CD4-positive, alpha-beta T cell treated with Interleukin-4 for 1 hour (primary cell): Measurements from ENCODE around the gene ELF4.

Experiments
- DNase-seq, 2 donors: peaks; one replicate each; pipeline ENCODE4 v3.0.0-alpha.2; 2020 to 2022

ELF4 gene

DNA sequence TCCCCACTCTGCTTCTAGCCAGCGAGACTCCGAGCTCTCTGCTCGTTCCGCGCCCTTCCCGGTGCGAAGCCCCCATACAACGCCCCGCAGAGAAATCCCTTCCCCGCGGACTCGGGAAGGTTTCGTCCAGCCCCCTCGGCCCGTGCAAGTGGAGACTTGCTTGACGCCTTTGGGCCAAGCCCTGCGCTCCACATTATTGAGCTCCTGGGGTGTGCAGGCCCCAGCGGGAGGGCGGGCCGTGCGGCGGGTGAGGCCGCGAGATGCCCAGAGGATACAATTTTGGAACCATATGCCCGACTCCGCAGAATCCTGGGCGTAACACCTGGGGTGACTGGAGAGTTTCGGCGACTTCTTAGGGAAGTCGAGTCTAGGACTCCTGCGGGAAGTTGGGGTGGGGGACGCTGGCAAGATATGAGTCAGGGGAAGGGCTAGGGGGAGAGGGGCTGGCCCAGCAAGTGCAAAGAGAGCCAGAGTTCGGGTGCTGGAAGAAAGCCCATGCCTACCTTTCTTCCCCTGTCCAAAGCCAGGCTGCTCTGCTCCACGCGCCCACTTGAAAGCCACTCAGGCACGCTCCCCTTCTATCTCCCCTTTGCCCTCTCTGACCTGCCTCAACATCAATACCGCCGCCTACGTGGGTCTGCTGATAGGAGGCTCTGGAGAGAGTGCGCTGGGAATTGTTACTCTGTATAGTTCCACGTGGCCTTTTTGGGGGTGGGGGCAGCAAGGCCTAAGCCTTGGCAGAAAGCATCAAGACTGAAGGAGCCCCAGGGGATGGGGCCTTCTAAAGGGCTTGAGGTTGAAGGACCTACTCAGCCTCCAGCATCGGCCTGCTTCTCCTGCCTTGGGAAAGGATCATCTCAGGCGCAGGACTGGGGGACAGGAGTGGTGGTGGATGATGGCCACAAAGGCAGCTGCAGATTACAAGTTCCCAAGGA lies 1.2 kb upstream of the ELF4 start:
- DNase-seq: no peak

DNA sequence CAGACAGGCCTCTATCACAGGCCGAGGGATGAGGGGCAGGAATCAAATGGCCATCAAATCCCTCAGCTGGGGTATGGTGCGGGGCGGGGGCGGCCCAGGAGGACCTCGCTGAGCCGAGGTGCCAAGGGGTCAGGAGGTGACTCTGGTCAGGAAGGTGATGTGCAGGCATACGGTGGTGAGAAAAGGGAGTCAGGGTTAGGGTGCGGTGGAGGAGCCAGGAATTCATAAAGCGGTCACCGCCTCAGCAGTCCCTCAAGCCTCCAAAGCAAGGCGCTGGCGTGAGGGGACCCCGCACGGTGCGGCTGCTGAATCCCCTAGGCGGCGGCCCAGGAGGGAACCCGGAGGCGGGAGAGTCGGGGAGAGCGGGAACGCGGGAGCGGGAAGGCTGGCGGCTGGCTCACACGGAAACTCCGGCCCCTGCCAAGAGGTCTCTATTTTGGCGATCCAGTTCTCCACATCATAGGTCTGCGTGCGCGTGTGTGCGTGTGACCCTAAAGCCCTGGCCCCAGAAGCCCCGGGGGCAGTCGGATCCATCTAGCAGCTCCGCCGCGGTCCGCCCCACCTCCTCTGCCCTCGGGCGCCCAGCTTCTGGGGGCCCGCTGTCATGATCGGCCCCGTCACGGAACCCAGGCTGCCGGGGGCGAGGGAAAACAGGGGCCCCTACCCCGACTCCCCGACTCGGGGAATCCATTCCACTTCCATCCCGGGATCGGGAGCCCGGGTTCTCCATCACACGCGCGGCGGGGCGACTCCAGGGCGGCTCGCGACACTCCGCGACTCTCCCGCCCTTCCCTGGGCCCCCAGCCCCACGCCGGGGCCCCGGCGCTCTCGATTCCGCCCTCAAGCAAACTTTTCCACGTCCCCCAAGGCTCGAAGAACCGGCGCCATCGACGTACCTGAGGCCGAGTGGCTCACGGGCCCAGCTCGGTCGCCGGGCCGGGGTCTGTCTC lies 593 bp downstream of the ELF4 start:
- DNase-seq: no peak

DNA sequence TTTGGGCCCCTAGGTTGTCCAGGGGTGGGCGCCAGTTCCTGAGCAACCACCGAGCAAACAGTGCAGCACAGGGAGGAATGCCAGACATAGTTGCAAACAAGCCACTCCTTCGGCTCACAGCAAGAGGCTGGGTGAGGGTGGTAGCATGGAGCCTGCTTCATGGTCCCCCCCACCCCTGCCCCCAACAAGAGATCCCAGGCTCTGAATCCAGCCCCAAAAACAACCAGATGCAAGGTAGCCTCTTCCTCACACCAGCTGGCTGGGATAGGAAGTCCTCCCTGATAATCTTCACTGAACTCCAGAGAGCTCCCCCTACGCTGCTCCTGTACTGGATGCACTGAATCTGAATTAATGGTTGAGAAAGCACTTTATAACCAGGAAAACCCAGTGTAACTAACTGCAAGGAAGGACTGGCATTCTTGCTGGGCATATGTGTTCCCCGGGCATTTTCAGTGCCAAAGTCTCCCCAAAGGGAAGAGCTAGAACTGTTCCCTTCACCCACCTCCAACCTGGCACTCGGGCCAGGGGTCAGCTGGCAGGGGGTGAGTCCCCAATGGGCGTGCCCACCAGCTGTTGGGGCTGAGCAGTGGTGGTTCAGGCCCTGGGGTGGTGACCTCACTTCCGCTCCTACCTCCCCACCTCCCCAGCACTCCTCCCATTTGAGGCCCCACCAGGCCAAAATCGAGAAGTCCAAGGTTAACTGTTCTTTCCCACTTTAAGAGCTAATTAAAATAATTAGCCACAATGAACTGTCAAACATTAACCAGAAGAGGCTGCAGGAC lies 1.5 kb downstream of the ELF4 start:
- DNase-seq: peak; percentile 46 to 67

DNA sequence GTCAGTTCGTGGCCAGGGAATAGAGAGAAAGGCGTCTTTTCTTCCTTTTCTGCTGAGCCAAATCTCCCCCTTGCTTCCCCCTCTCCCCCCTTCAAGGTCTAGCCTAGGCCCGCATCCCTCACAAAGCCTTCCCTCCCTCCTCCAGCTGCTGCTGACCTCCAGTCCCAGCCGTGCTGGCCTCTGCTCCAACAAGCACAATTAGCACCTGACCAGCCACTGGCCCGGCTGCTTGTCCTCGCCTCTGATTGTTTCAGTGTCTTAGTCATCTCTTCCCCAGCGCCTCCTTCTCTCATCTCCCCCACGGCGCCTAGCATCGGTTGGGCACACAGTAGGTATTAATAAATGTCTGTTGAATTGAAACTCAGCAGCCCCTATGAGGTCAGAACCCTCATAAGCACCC lies 4.2 kb downstream of the ELF4 start:
- DNase-seq: no peak

DNA sequence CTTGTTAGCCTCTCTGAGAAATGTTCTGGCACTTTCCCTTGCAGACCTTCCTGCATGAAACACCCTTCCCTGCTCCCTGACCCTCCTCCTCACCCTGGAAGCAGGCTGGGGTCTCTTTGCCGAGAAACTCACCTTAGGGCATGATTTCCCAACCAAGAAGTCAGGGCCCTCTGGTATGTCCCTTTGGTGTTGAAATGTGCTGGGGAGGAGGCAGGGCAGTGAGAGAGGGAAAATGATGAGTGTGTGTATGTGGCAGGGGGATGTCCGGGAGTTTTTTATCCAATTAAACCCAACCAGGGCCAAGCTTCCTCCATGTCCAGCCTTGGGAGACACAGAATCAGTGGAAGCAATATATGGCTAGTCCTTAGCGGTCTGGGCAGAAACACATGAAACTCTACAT lies 5.1 kb downstream of the ELF4 start:
- DNase-seq: no peak

DNA sequence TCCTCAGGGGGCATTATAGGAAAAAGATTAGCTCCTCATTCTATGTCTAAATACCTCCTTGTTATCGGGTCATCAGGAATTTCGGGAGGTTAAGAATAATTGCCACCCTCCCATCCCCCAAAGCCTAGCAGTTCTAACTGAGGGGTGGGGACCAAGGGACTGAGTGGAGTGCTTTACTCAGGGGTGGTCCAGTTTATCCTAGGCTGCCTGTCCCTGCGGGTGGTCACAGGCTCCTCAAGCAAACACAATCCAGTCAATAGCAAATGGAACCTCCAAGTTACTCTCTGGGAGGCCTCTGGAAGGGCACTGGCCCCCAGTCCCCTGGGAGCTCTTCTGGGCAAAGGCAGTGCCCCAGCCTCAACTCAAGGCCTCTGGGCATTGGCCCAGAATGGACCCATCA lies 6.7 kb downstream of the ELF4 start:
- DNase-seq: no peak

DNA sequence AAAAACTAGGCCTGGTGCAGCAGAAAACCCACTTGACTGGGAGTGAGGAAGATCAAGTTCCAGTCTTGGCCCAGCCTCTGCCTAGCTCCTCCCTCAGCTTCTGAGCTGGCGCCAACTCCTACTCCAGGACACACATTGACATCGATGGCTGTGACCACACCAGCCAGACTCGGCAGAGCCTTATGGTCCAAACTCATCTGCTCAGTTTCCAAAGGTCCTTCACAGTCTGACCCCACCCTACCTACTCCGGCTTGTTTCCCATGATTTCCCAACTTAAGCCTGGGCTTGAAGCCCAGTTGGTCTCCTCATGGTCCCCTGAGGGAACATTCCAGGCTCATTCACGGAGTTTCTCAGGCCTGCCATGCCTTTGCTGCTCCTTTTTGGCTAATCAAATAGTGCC lies 10.1 kb downstream of the ELF4 start:
- DNase-seq: no peak

DNA sequence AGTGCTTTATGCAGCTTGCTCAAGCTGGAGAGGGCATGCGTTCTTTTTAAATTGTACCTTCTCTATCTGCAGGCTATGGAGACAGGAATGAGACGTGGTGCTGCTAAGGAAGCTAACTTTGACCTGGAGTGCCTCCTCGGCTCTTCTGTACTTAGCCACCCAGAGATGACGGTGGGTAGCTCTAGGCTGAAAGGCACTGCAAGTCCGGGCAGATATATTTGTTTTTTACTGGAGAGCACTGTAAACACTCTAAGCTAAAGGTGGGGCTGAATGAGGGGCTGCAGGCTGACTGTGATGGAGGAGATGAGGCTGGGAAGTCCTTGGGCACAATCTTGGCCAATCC lies 12.1 kb downstream of the ELF4 start:
- no peak for DNase-seq

DNA sequence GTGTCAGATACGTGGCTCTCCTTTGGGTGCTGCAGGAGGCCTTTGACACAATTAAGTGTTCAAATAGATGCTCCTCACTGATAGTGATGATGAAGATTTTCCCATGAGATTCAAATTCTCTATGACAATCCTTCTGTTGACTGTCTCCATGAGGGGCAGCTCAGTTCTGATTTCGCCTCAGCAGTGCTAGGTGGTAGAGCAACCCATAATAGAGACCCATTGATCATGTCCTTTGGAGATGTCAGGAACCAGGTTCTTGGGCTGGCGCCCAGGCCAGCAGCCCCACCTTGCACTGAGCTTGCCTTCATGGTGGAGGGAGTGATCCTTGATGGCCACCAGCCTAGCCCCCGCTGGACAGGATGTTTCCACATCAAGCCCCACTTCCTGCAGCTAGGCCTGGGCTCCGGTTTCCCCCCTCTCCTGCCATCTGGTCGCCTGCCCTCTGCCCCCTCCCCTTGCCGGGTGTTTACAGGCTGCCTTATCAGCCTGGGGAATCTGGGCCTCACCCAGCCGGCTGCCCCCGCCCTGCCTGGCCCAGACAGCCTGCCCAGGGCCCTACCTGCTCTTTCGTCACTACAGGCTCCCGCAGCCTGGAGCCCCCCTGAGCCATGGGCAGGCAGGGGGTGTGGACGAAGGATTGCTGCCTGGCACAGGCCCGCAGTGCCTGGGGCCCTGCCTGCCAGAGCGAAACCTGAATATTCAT lies 12.6 kb downstream of the ELF4 start:
- DNase-seq: peak; percentile 37 to 39

DNA sequence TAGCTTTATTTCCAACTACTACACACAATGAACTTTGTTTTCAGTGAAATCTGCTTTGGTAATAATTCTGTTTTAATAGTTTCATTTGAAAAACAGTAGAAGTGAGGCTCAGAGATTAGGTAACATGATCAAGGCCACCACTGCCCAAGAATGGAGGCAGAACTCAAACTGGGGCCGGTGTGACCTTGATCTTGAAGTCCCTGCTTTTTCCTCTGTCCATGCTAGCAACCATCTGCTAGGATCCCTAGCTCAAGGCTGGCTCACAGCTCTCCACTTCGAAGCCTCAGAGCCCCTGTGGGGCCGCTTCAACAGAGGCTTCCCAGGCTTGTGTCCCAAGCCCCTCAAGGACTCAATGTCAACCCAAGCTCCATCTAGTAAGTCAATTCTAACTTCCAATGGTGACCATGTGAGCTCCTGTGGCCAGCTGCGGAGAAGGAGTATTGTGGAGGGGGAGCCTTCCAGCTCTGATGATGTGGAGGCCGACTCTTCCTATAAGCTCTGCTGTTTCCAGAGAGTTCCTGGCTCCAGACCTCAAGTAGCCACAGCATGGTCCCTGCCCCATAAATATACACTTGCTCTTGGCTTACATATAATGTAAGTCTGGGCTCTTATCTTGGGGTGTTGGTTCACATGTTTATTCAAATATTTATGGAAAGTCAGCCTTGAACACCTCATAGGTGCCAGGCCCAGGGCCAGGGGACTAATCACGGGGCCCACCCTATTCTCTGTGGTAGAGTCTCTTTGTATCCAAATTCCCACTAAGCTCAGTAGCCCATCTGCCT lies 14.9 kb downstream of the ELF4 start:
- DNase-seq: no peak

DNA sequence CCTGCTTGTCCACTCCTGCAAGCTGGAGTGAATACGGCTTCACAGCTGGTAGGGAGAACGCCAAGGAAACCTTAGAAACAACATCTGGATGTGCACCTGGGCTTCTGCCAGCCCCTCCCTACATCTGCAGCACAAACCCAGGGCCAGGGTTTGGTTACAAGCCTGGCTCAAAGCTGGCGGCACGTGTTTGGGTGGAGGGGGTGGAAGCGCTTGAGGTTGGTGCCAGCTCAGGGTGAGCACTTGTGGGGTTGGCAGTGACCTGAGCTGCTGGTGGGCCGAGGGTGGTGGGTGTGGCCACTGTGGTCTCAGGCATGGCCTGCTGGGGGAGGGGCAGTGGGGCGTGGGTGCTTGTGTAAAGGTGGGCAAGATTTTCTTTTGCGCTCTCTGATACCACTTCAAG lies 15.6 kb downstream of the ELF4 start:
- no peak for DNase-seq

DNA sequence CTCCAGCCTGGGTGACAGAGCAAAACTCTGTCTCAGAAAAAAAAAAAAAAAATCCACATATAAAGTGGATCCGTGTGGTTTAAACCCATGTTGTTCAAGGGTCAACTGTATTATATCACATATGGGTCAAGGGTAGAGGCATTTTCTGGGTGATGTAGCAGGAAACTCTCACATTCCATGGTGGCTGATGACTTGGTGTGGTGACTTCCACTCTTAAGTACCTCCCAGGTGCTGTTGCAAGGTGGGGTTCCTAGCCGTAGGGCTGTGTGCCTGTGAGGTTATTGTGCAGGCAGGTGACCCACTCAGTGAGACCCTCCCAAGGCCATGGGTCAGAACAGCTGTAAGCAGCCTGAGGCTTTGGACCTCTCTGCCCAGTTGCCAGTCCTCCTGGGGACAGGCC lies 17.0 kb downstream of the ELF4 start:
- DNase-seq: no peak

DNA sequence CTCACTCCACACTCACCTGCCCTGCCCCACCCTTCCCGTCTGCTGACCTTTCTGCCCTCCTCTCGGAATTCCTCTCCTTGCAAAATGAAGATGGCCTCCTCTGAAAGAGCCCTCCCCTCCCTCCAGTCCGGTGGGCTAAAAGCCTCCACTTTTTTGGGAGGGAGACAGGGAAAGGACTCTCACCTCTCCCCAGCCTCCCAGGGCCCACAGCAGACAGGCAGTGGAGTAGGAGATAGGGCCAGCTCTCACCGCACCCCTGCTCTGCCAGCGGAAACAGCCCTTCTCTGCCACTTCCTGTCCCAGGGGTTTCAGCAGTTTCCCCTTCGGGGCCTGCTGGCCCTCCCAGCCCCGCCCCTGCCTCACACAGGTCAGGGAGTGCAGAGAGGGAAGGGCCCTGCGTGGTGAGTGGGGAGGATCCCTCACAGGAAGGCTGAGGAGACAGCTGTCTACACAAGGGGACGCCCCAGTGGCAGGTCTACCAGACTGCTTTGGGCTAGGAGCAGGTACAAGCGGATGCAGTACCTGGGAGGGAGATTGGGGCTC lies 18.2 kb downstream of the ELF4 start:
- peak; percentile 91 for DNase-seq

DNA sequence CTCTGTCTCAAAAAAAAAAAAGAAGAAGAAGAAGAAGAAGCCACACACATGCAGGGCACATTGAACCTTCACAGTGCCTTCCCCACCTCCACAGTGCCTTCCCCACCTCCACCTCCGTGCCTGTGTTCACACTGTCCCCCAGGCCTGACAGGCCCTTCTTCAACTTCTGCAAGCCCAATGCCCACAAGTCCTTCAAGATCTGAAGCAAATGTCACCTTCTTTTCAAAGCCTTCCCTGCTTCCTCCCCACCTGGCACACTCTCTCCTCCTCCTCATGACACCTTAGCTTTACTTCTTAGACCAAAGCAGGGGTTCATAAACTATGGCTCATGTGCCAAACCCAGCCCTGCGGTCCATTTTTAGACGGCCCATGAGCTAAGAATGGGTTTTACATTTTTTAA lies 19.9 kb downstream of the ELF4 start:
- no peak for DNase-seq

DNA sequence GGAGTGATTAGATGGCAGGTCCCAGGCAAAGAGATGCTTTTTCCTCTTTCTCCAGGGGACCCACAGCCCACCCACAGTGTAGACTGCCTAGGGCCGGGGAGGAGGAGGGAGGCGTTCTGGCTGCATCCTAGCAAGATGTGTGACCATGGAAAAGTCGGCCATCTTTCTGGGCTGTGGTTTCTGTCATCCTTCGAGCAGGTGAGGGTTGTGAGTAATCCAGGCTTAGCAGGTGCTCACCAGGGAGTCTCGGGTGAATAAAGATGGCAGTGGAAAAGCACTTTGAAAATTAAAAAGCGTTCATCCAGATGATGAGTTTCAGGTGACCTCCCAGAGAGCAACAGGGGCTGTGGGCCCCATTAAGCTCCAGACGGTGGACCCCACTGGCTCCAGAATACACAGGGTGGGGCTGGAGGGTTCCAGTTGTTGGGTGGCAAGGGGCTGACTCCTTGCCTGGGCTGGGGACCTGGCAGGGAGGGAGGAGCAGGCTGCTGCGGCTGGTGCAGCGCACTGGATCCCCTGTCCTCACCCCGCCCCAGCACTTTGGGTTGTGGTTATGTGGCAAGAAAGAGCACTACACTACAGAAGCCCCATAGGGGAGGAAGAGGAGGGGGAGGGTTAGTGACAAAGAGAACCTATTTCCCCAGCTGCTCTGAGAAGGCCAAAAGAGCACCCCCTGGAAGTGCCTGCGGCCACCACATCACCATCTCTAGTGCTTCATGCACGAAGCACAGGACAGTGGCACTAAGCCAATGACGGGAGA lies 23.7 kb downstream of the ELF4 start:
- DNase-seq: peak; percentile 71 to 75

DNA sequence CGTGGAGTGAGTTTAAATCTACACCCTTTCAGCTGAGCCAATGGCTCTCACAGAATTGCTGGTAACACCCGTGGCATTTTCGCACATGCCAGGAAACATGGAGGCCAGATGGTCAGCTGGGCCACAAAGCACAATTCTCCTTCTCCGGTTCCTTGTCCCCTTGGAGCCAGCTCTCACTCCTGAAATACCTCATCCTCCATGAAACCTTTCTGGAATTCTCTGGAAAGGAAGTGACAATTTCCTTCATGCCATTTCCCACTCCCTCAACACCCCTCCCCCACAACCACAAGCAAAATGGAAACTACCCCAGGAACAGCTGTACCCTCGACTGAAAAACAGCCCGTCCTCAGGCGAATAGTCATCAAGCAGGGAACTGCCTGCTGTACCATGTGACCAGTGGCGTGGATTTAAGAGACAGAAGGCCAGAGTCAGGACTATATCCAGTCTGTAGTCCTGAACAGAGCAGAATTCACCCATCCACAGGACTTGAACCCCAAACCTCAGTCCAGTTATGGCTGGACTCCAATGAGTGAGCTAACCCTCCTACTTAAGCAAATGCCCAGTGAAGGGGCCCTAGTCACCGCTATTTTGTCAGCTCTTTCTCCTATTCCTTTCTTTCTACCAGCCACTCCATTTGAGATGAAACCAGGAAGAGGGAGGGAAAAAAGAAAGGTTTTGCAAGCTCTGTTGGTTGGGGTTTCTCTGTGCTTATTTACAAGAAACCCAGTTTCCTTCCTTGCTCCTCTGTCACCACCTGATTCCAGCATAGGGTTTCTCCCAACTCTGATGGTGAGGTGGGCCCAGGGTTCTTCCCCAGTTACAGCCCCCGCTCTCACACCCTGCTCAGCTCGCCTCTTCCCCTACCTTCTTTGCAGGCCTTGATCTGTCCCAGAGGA lies 24.5 kb downstream of the ELF4 start:
- peak in 1 of 2 donors; percentile 26 for DNase-seq

DNA sequence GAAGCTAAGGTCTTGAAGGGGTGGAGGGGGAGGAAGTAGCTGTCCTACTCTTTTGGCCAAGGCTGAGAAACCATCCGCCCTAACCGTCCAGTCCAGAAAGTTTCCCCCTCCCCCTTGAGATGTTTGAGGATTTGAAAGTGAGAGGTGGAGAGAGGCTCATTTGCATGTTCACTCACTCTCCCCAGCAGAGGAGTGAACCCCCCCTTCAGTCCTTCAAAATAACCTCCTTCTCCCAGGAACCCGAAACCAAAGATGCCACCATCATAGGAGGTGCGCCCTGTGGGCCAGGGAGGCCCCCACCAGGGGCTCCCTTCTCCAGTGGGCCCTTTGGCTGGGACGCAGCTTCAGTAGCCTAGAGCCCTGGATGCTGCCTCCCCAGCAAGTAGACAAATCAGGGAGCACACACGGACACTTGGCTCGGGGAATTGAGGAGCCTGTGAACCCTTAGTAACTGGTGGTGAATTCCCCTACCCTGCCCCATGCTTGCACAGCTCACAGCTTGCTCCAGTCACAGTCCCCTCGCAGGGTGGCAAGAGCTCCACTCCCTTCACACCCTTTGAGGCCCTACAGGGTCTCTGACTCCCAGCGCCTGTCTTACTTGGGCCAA lies 25.6 kb downstream of the ELF4 start:
- no peak for DNase-seq

DNA sequence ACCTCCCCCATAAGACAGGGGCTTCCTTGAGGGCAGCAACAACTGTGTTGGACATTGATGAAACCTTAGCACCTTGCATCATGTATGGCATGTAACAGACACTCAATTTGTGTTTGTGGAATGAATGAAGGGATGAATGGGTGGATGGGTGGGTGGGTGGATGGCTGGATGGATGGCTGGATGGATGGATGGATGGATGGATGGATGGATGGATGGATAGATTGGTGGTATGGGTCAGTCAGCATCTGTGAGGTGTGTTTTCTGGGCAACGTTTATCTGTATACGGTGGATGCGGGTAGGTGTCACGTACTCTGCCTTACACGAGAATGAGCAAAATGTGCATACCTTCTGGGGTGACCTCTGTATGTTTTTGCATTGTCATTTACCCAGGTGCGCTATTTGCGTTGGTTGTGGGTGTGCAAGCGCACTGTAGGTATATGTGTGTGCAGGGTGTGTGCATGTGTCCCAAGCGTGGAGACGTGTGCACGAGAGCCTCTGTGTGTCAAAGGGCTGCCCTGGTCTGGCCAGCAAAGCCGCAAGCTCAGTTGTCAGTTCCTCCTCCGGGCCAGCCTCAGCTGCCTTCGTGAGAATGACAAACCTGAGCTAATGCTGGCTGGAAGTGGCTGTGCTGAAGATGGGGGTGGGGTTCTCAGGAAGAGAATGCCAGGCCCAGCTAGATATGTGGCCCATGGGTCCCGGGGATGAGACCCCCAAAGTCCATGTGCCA lies 26.5 kb downstream of the ELF4 start:
- DNase-seq: peak in 1 of 2 donors; percentile 43
